ENCODE results near the gene C17orf113.
A peak's percentile ranks its signal among the peaks of the same experiment; 100 is the strongest.

DNA sequence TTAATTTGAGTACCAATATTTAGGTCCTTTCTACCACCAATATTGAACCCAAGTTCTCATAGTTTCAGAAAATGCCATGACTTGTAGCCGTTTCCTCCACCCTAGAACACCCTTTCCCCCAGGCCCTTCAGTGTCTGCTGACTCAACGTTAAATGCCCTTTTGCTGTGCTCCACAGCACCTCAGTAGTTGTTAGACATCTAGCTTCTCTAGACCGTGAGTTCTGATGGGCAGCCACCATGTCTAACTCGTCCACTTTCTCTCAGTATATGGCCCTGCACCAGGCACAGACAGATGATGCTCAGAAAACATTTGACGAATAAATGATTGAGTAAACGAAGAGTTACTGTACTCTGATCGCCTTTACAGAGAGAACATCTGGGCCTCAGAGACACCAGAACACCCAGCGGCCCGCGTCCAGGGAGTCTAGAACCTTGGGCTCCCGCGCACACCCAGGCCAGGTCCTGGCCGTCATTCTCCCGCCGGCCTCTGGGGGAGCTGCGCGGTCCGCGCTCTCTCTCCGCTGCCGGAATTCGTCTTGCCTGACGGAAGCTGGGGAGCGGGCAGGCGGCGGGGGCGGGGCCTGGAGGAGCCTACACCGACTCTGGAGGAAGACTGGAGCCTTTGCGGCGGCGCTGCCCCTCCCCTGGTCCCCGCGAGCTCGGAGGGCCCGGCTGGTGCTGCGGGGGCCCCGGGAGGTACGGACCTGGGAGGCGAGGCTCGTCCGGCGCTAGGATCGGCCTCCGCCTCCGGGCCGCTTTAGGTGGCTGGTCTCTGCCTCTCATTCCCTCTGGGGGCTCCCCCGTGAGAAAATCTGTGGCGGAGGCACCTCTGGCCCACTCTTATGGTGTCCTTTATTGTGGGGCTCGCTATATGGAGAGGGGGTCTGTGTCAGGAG, 30.6 kb downstream of the C17orf113 start, which contains the start of gene NKIRAS2:
- TF ChIP-seq, protein P1, sequence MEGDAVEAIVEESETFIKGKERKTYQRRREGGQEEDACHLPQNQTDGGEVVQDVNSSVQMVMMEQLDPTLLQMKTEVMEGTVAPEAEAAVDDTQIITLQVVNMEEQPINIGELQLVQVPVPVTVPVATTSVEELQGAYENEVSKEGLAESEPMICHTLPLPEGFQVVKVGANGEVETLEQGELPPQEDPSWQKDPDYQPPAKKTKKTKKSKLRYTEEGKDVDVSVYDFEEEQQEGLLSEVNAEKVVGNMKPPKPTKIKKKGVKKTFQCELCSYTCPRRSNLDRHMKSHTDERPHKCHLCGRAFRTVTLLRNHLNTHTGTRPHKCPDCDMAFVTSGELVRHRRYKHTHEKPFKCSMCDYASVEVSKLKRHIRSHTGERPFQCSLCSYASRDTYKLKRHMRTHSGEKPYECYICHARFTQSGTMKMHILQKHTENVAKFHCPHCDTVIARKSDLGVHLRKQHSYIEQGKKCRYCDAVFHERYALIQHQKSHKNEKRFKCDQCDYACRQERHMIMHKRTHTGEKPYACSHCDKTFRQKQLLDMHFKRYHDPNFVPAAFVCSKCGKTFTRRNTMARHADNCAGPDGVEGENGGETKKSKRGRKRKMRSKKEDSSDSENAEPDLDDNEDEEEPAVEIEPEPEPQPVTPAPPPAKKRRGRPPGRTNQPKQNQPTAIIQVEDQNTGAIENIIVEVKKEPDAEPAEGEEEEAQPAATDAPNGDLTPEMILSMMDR (IDR thresholded peaks at IDR 0.05): peak; percentile 94 to 98 (median 96)
- peak in 2 of 4 donors; percentile 58 to 79 for TF ChIP-seq POLR2A (IDR thresholded peaks at IDR 0.05)
